ENCODE measurements around the gene SH3PXD2B.

SH3PXD2B gene

GRCh38 chr5:172436879-172437369, 17.4 kb downstream of the SH3PXD2B start:
- no peak for DNase-seq (ENCODE audit: low spot score)

DNA sequence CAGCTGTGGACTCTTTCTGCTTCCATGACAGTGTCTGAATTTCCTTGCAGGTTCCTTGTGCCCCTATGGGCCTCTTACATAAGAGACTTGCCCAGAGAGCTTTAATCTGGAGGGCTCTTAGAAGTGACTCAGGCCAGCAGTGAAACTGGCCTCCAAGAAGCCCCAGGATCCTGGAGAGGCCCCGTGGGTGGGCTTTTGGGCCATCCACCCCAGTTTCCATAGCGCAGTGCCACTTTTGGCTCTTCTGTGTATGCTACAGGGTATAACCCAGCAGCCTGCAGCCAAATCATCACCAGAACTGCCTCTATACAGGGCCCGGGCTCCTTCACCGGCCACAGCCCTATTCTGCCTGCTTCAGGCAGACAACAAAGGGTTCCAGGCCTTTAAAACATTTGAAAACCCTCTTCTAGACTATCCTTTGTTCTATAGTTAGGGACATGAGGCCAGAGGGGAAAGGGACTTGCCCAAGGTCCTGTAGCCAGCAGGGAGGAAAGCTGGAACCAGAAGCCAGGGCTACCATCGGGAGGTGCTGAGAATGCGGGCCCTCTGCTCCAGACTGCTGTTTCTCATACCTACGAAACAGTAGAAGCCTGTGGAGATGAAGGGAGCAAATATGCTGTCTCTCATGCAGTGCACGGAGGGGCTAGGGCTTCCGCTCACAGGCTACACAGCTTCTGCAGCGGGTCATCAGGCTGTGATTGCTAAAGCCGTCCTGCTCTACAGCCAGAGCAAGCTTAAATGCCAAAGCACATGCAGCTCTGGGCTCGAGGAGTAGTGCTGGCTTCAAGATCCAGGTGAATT, 18.0 kb downstream of the SH3PXD2B start:
- no peak for DNase-seq (ENCODE audit: low spot score)

DNA sequence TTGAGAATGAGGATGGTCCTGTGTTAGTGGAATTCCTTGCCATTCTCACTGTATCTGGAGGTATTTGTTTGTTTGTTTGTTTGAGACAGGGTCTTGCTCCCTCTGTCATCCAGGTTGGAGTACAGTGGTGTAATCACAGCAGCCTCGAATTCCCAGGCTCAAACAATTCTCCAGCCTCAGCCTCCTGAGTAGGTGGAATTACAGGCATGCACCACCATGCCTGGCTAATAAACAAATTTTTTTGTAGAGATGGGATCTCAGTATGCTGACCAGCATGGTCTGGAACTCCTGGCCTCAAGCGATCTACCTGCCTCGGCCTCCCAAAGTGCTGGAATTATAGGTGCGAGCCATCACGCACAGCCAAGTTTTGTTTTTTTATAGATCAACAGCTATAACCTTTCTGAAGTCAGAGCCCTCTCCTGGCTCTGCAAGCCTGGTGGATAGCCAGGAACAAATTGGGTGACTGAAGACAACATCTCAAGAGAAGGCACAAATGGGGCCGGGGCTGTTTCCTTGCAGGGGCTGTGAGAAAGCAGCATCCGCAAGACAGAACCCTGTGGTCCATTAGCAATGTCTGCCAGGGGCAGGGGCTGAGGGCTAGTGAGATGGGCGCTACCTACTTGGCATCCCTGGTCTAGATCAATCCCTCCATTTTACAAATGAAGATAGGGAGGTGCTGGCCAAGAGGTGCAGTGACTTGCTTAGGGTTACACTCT, 18.8 kb downstream of the SH3PXD2B start:
- DNase-seq (ENCODE audit: low spot score): no peak

DNA sequence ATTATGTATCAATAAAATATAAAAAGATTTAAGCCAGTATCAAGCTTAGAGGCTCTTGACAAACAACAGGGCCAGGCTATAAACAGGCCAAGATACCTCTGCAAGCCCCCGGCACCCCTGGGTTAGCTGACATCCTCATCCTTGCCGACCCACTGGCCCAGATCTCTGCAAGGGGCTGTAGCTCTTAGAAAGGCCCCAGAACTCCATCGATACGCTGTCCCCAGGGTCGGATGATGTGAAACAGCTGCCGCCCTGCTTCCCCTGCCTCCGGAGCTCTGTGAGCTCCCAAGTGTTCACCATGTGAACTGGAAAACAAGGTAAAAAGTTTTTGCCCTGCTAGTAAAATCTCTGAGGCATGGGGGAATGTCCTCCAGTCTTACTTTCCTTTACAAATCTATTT, 20.1 kb downstream of the SH3PXD2B start:
- DNase-seq (ENCODE audit: low spot score): no peak

DNA sequence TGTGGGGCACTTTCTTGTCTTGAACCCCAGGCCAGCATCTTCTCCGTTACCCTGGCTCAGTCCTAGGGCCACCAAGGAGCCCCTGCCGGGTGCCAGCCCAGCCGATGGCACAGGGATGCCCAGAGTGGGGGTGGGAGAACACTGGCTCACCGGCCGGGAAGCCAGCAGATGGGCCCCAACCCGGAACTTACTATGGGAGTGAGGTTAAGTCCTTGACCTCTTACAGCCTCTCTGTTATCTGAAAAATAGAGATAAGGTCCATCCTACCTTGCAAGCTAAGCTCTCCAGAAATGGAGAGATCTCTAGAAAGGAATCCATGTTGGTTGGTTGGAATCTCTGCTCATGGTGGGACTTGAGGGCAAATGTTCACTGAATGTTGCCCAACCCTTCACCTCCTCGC, 20.8 kb downstream of the SH3PXD2B start:
- no peak for DNase-seq (ENCODE audit: low spot score)

GRCh38 chr5:172433071-172433470, 21.3 kb downstream of the SH3PXD2B start:
- DNase-seq (ENCODE audit: low spot score): no peak

GRCh38 chr5:172430354-172430753, 24.0 kb downstream of the SH3PXD2B start:
- no peak for DNase-seq (ENCODE audit: low spot score)

DNA sequence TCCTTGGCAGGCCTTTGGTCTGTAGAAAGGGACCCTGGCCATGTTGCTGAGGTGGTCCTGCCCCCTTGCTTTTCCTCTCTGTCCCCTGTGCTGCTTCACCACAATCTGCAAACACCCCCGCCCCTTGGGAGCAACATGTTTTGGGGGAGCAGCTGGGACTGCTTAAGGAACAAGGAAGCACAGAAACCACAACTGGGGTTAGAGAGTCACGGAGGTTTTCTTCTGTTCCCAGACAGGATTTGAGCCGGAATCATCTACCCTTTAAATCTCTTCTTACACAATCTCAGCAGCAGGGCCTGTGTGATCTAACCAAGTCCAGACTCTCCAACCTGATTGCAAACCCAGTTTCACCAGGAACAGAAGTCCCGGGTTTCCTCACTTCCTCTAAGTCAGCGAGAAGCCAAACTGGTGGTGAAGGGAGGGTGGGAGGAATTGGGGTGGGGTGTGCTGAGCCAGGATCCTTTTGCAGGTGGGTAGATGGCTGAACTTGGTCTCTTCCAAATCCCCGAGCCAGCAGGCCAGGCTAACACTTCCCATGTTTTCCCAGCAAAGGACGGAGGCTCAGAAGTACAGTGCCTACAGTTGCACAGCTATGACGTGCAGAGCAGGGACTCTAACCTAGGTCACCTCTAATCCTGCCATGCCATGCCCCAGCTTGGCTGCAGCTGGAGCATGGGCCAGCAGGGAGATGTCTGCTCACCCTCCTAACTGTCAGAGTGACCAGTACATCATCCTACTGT, 25.0 kb downstream of the SH3PXD2B start:
- no peak for DNase-seq (ENCODE audit: low spot score)

DNA sequence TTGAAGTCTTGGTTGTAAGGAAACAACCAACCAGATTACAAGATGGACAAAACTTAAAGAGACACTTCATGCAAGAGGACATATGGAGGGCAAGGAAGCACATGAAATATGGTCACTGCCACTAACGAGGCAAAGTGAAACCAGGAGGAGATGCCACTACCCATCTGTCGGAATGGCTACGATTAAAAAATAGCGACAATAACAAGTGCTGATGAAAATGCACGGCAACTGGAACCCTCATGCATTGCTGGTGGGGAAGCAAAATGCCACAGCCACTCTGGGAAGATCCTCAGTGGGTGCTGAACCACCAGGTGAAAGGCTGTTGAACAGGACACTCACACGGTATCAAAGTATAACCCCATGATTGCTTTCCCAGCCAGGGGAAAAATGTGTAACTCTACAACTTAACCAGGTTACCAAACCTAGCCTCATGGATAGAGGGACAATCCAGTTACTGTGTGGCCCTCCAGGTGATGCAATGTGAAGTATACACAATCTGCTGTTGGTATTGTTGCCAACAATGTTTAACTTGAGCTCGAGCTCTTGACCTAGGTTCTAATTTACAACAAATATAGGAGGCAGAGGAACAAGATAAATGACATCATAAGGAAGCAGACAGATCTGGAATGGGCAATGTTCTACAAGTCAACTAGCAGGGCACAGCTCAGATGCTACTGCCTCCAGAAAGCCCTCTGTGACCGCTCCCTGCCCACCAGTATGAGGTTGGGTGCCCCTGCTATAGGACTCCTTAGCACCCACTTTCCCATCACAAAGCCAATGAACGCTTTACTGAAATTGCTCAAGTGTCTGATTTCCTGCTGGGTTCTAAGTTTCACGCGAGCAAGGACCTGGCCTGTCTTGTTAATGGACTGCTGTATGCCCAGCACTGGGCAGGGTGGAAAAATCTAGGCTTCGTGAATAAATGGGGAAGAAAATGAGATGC, 25.8 kb downstream of the SH3PXD2B start:
- DNase-seq (ENCODE audit: low spot score): no peak

DNA sequence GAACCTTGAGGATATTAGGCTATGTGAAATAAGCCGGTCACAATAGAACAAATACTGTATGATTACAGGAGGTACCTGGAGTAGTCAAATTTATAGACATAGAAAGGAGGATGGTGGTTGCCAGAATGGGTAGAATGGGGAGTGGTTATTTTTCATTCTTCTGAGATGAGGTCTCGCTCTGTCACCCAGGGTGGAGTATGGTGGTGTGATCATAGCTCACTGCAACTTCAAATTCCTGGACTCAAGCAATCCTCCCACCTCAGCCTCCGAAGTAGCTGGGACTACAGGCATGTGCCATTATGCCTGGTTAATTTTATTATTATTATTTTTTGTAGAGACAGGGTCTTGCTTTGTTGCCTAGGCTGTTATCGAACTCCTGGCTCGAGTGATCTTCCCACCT, 27.1 kb downstream of the SH3PXD2B start:
- DNase-seq (ENCODE audit: low spot score): no peak

DNA sequence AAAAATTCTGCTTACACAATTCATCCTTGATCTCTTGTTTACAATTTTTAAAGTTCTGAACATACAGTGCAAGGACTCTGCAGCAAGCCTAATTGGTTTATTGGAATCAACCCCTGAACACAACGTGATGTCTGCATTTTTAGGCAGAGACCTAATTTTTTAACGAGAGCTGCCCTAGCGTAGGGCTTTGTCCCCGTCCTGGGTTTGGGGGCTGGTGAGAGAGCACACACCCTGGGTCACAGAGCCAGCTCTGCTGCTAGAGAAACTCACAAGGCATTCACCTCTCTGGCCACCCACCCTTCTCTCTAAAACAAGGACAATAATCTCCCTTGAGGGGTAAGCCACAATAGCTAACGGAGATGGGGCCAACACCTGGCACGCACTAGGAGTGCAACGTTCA, 28.2 kb downstream of the SH3PXD2B start:
- no peak for DNase-seq (ENCODE audit: low spot score)

GRCh38 chr5:172425402-172425801, 28.9 kb downstream of the SH3PXD2B start:
- DNase-seq (ENCODE audit: low spot score): no peak

DNA sequence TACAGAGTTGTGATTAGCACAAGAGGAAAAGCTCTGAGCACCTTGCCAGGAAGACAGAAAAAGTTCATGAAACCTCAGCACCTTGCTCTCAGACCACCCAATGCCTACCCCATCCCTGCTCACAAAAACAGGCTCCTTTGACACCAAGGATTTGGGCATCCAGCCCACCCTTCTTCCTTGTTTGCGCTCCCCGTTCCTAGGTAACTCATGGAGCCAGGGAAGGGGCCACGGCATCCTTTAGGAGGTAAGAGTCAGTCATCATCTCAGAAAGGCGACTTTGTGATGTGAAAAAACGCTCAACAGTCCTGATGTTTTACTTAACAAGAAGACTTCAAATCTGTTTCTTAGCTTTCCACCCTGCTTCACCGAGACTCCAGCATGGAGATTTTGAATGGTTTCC, 29.5 kb downstream of the SH3PXD2B start:
- DNase-seq (ENCODE audit: low spot score): no peak

DNA sequence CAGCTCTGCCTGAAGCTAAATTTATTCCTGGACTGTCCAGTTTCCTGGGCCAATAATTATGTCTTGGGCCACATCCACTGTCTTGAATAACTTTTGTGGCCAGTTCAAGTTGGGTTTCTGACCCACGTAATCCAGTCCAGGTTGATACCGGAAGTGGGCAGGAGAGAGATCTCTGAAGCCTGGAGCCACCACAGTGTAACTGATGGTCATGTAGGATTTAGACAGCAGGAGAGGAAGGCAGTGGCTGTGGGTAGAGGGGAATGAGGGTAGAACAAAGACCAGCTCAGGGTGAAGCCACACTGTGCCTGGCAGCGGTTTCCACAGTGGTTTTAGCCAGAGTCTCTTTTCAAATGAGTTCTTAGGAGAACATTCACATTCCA, 30.2 kb downstream of the SH3PXD2B start:
- DNase-seq (ENCODE audit: low spot score): no peak

DNA sequence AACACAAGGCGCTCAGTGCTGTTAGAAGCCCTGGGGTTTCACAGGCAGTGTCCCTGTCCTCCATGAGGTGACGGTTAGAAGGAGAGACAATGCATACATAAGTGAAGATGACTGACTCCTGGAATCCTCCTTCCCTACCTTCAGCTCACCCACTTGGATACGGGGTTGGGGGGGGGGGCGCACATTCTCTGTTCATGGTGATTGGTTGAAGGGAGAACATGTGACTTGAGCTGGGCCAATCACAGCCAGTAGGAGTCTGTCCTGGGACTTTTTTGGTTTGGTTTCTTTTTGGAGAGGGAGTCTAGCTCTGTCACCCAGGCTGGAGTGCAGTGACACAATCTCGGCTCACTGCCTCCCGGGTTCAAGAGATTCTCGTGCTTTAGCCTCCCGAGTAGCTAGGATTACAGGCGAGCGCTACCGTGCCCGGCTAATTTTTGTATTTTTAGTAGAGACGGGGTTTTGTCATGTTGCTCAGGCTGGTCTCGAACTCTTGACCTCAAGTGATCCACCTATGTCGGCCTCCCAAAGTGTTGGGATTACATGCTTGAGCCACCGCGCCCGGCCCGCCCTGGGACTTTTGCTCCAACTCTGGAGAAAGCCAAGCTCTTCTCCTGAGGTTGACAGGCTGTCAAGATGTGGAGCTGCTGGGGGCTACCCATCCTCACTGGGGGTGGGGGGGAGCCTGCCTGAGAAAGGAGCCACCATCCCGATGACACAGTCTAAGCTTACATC, 30.8 kb downstream of the SH3PXD2B start:
- no peak for DNase-seq (ENCODE audit: low spot score)

GRCh38 chr5:172422255-172422654, 32.1 kb downstream of the SH3PXD2B start:
- DNase-seq (ENCODE audit: low spot score): no peak

DNA sequence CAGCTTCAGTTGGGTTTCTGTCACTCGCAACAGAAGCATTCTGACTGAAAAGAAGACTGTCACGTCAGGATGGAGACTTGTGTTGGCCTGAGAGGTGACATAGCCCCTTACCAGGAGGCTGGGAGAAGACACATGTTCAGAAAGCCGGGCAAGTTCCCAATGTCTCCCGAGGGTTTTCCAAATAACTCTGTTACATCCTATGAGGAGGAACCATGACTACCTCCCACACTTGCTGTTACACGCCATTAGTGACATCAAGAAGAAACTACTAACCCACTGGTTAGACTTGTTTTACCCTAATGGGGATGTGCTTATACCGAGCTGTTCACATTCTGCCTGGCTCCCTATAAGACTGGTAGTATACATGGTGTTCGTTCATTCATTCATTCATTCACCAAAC, 33.3 kb downstream of the SH3PXD2B start:
- no peak for DNase-seq (ENCODE audit: low spot score)

GRCh38 chr5:172420235-172420939, 33.9 kb downstream of the SH3PXD2B start:
- DNase-seq (ENCODE audit: low spot score): peak; percentile 85

- no peak for DNase-seq (ENCODE audit: low spot score)
Measured at GRCh38 chr5:172418862-172419814, 35.2 kb downstream of the SH3PXD2B start.

Measured in putamen (tissue), 1 donor.